NK-92 (cell line): ENCODE measurements around the gene NOL11.
"Not testable (repeated sequence)": the region's sequence is repeated elsewhere in the genome, so short reads cannot be mapped to it uniquely, and the experiment has no call there.

ENCODE experiments used
- DNase-seq: peaks from one replicate; lab custom pipeline; 2025; ENCODE audit not compliant: unreplicated experiment; lab: John Stamatoyannopoulos, UW

The NOL11 gene

DNA sequence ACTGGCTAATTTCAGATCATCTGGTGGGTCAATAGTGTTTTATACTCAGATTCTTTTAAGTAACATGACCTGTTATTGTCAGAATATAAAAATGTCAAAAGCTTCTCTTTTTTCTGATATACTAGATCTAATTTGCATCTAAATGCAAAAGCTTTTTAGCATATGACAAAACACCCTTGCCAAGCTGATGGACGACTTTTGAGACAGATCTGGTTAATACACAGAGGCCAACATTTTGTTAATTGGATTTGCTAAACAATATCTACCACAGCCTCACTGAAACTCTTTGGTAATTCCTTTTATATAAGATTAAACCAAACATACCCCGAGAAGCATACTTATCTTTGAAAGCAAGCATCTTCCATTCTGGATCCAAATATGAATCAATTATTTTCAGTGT lies 10.3 kb upstream of the NOL11 start:
- DNase-seq, result no peak

DNA sequence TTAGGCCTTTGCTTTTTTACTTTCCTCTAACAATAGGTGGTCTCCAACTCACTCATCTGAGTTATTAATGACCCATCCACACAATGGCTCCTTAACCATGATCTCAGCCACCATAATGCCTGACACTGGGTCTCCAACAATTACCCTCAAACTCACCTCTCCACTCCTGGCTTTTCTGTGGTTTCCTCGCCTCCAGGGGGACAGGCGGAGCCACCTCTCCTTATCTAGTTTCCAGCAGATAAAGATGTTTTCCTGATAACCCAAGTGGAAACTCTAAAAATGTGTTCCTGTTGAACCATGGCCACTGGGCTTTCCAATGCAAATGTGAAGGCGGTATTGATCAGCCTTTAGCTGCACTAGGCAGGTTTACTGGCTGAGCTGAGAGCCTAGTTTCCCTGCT lies 9.4 kb upstream of the NOL11 start:
- no peak for DNase-seq

DNA sequence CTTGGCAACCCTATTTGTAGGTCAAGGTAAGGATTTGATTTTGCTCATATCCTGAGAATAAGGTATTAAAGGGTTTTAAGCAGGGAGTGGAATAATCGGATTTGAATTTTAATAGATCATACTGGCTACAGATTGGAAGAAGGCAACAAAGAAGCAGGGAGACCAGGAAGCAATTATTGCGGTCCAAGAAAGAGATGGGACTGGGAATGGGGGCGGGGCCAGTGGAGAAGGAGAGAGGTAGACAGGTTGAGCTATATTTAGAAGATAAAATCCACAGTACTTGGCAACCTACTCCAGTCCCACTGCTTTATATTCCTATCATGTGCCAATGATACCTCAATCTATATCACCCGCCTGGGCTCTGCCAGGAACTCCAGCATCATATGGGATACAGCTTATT lies 5.8 kb upstream of the NOL11 start:
- DNase-seq, result no peak

DNA sequence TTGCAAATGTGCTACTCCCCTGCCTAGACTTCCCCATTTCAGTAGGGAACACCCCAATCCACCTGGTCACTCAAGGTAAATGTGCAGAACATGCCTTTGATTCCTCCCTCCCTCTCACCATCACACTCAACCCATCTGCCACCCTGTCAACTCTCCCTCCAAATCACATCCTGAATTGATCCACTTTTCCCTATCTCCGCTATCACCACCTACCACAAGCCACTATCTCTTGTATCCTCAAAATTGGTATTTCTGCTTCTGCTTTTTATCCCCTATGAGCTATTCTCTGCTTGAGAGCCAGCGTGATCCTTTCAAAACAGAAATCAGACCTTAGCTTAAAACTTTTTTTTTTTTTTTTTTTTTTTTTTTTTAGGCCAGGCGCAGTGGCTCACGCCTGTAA lies 5.4 kb upstream of the NOL11 start:
- no peak for DNase-seq

DNA sequence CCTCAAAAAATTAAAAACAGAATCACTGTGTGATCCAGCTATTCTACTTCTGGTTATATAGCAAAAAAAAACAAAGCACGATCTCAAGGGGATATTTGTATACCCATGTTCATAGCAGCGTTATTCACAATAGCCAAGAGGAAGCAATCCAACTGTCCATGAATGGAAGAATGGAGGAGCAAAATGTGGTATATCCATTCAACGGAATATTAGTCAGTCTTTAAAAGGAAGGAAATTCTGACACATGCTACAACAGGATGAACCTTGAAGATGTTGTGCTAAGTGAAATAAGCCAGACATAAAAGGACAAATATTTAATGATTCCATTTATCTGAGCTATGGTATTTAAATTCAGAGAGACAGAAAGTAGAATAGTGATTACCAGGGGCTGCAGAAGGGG lies 4.6 kb upstream of the NOL11 start:
- DNase-seq, result no peak

DNA sequence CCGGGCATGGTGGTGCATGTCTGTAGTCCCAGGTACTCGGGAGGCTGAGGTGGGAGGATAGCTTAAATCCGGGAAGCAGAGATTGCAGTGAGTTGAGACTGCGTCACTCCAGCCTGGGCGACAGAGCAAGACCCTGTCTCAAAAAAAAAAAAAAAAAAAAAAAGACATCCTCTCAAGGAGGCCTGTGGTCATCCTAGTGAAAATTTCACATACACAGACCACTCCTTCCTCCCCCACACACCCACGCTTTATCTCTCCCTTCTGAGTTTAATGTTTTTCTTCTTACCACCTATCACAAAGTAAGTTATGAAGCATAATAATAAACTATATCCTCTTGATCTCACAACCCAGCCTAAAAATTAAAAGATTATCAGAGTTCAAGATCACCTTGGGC lies 1.3 kb upstream of the NOL11 start:
- DNase-seq, result no peak

DNA sequence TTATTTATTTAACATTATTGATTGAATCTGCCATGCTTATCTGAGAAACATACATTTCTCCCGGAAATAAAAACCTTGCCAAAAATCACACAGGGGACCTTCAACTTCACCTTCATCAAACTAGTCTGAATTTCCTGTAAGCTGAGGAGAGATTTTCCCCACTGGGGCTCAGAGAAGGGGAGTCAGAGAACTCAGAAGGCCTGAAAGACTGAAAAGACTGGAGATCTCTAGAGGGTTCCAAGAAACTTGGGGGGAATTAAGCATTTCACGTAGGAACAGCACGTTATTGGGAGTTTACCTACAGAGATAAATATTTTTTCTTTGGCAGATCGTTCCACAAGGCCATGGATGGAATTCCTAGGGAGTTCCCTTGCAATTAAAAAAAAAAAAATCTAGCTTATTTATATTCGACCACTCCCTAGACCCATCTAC lies 528 bp upstream of the NOL11 start:
- no peak for DNase-seq

DNA sequence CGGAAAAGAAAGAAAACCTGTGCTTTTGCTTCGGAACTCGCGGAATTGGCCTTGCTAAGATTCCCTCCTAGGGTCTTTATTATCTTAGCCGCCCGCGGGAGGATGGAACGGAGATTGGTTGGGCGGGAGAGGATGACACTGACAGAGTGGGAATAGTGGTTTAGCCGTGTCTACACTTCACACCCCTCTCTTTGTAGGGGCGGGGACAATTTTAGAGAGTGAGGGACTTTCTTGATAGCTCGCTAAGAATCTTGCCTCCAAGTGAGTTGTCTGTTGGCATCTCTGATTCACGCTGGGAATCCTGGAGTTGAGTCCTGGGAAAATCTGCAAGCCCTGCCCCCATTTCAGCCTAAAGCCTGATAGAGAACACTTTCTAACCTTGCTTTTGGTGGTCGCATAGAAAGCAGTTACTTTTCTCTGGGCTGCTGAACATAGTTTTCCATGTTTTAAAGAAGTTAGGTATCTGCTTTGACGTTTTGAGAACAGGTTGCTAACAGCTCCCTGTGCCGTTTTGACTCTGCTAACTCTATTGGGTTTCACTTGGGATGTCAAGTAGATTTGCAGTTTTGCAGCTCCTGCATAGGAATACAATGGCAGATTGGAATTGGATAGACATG lies 697 bp downstream of the NOL11 start:
- DNase-seq, result no peak

DNA sequence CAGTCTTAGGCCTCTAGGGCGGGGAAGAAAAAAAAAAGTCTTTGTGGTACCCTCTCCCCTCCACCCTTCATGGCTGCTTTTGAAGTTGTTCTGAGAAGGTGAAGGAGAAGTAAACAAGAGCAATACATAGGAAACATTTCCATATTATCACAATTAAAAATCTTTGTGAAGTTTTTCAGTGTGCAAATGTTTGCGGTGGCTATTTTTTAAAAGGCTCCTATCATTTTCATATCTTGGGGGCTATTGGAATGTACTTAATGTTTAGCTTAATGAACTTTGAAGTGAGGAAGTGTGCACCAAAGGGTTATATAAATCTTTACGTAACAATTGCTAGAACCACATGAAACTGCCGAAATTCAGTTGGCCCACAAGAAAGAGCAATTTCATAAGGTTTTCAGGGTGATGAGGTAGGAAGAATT lies 7.6 kb downstream of the NOL11 start:
- DNase-seq, result no peak

DNA sequence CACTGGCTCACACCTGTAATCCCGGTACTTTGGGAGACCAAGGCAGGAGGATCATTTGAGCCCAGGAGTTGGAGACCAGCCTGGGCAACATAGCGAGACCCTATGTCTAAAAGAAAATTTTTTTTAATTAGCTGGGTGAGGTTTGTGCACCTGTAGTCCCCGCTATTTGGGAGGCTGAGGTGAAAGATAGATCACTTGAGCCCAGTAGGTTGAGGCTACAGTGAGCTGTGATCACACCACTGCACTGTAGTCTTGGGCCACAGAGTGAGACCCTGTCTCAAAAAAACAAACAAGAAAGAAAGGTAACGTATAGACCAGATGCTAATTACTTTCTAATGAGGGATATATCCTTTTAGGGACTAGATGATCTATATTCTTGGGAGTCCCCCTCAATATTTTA lies 8.1 kb downstream of the NOL11 start:
- DNase-seq, result no peak

DNA sequence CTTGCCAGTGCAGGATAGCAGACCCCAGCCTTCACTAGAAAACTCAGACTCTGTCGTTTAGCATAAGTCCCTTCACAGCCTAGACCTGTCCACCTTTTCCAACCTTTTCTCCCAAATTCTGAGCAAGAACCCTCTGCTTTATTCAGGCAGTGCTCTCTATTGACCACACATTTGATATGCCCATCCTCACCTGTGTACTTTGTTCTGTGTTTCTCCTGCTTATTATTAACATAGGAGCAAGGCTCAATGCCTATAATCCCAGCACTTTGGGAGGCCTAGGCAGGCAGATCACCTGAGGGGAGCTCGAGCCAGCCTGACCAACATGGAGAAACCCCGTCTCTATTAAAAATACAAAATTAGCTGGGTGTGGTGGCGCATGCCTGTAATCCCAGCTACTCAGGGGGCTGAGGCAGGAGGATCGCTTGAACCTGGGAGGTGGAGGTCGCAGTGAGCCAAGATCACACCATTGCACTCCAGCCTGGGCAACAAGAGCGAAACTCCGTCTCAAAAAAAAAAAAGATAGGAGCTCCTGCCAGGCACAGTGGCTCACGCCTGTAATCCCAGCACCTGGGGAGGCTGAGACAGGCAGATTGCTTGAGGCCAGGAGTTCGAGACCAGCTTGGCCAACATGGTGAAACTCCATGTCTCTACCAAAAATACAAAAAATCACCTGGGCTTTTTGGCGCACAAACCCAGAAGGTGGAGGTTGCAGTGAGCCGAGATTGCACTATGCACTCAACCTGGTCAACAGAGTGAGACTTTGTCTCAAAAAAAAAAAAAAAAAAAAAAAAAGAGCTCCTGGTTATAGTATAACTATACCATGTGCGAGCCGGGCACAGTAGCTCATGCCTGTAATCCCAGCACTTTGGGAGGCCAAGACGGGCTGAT lies 9.7 kb downstream of the NOL11 start:
- DNase-seq, result not testable (repeated sequence)

DNA sequence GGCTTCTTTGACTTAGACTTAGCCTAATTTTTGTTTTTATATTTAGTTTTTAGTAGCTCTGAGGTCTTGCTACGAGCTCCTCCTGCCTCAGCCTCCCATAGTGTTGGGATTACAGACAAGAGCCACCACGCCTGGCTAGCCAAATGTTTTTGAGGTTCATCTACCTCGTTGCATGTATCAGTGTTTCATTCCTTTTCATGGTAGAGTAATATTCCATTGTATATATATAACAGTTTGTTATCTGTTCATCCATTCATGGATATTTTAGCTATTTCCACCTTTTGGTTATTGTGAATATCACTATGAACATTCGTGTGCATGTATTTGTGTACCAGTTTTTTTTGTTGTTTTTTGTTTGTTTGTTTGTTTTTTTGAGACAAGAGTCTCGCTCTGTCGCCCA lies 12.2 kb downstream of the NOL11 start:
- no peak for DNase-seq

DNA sequence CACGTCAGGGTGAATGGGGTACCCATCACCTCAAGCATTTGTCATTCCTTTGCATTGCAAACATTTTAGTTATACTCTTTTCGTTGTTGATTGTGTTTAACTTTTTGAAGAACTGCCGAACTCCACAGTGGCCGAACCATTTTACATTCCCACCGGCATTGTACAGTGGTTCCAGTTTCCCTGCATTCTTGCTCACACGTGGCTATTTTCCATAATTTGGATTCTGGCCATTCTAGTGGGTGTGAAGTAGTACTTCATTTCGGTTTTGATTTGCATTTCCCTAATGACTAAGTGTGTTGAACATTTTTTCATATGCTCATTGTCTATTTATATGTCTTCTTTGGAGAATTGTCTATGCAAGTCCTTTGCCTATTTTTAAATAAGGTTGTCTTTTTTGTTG lies 13.0 kb downstream of the NOL11 start:
- DNase-seq, result no peak

DNA sequence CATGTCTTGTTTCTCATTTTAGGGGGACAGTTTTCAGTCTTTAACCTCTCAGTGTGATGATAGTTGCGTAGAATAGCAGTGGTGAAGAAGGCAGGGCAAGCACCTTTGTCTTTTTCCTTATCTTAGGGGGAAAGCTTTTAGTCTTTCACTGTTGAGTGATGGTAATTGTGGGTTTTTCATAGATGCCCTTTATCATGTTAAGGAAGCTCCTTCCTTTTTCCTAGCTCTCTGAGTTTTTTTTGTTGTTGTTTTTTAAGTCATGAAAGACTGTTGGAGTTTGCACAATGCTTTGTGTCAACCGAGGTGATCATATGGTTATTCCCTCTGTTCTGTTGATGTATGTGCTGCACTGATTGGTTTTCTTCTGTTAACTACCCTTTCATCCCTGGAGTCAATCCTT lies 15.7 kb downstream of the NOL11 start:
- no peak for DNase-seq

DNA sequence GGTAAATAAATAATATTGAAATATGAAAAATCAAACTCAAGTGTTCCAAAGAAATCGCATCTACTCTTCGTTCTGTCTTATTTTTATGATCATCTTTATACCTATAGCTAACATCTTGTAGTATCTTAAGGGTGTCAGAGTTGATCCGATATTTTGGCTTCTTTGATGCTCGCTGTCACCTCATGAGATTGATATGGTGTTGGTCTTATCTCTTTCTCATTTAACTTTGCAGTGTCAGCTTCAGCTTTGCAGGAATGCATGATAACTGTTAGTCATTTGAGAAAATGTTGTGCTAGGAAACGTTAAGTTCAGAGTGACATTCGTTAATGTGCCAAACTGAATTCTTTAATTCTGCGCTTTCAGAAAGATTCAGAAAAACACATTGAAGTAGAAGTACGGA lies 19.4 kb downstream of the NOL11 start:
- no peak for DNase-seq

DNA sequence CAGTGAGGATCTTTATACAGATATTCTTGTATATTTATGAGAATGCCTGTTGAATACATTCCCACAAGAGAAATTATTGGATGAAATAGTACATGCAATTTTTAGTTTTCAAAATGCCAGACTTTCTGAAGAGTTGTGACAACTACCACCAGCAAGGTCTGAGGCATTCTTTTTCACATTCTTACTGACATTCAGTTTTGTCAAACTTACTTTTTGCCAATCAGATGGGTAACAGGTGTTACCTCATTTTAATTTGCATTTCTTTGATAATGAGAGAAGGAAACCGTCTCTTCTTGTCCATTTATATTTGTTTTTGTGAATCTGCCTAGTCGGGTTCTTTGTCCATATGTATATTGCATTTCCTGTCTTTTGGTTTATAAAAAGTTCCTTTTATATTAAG lies 24.3 kb downstream of the NOL11 start:
- no peak for DNase-seq

DNA sequence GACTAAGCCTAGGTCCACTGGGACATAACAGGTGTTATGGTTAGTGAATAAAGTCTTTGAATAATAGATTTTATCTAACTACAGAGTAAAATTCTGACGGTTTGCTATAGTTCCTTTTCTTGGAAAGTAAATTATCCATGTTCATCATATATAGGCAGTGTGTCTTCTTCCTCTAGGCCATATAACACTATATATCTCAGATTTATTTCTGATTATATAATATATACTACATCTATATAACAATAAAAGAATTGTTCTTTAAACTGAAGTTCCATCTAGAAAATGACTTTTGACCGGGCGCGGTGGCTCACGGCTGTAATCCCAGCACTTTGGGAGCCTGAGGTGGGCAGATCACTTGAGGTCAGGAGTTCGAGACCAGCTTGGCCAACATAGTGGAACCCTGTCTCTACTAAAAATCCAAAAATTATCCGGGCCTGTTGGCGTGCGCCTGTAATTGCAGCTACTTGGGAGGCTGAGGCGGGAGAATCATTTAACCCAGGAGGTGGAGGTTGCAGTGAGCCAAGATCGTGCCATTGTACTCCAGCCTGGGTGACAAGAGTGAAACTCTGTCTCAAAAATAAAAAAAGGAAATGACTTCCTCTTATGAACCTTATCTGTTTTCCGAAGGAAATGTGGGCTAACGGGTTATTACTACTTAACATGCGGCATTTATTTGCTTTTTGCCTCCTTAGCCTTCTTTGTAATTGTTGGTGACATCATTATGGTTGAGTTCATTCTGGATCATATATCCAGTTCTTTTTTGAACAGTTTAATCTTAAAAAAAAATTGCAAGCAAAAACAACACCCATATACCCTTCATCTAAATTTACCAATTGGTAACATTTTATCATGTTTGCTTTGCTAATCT lies 29.2 kb downstream of the NOL11 start:
- no peak for DNase-seq

DNA sequence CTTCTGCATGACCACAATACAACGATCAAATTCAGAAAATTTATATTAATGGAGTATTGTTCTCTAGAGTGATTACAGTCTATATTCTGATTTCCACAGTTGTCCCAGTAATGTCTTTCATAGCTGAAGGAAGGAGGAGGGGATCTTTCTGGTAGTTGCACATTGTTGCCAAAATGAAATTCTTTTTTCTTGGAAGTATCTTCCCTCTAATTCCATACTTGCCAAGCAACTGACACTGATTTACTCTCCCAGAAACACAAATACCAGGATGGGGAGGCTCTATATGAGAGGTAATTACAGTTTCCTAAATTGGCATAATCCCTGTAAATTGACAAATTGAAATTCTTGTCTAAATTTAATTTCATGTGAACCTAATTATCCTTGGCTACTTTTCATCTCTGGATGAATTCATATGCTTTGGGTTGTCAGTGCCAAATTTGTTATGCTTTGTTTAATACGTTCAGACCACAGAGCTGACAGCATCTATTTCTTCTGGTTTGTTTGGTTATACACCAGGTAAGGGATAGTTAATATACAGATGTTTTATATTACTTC lies 30.0 kb downstream of the NOL11 start:
- DNase-seq, result no peak

DNA sequence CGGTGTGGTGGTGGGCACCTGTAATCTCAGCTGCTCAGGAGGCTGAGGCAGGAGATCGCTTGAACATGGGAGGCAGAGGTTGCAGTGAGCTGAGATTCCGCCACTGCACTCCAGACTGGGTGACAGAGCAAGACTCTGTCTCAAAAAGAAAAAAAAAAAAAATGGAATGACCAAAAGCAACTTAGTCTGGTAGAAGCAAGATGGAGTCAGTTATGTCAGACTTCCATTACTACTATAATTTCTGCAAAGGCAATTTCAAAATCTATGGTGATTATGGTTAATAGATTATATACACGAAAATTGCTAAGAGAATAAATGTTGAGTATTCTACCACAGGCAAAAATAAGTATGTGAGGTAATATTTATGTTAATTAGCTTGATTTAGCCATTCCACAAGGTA lies 32.3 kb downstream of the NOL11 start:
- no peak for DNase-seq

DNA sequence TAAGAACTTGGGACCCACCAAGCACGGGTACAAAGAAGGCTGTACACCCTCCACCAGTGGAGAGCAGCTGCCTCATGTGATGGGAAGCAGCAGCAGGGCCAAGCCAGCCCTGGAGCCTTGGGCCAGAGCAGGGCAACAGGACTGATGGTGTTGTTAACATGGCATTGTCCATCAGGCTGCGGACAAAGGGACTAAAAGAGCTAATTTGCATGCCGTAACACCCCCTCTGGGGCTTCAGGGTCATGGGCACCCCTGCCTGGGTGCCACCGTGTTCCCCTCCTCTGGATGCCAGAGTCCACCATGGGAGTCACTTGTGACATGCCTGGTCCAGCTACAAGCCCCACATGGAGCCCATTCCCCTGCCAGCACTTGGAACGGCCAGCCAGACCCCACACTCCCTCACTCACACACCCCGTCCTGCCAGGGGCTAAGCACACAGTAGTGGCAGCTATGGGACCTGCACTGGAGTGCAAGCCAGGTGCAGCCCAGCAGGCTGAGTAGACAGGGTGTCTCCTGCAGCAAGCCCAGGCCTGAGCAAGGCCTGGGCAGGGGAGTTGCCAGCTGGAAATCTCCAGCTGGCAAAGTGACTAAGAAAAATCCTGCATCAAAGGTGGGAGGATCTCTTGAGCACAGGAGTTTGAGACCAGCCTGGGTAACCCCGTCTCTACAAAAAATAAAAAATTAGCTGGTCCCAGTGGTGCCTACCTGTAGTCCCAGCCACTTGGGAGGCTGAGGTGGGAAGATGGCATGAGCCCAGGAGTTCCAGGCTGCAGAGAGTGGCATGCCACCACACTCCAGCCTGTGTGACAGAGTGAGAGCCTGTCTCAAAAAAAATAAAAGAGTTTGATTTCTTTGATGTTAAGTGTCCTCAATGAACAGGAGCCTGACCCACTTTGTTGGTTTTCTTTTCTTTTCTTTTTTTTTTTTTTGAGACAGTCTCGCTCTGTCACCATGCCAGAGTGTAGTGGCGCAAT lies 33.7 kb downstream of the NOL11 start:
- no peak for DNase-seq
